Thyroid gland (tissue), 4 donors: ENCODE results near the gene CCDC51. TPM values are rescaled to one million over a fixed set of nuclear protein-coding genes. Genes with fewer than 3 reads are reported as not detected.
A peak's percentile ranks its signal among the peaks of the same experiment; 100 is the strongest.

ENCODE experiments used
- DNase-seq, 2 donors: peaks; one replicate each; pipeline ENCODE4 v3.0.0-alpha.2; 2019
- H3K27ac ChIP-seq, 3 donors: fragments of 200-600 bp; sonication (generic); 1 replicate in 2 of 3; 2 replicates in 1 of 3; pipeline ENCODE4 v1.5.1; 2016 to 2019; ENCODE audit warnings: mild to moderate bottlenecking in 1 of 3, moderate library complexity in 1 of 3
- H3K27me3 ChIP-seq: fragments of 200-600 bp; sonication (generic); one replicate; pipeline ENCODE4 v1.5.1; 2019
- H3K36me3 ChIP-seq, 2 donors: fragments of 200-600 bp; sonication (generic); one replicate each; pipeline ENCODE4 v1.5.1; 2016 to 2019
- H3K4me1 ChIP-seq, 2 donors: fragments of 200-600 bp; sonication (generic); one replicate each; pipeline ENCODE4 v1.5.1; 2017 to 2019
- H3K4me3 ChIP-seq, 3 donors: fragments of 200-600 bp; sonication (generic); replicated peaks in 1 of 3; 1 replicate in 2 of 3; 2 replicates in 1 of 3; pipeline ENCODE4 v1.5.1; 2016; ENCODE audit warnings: mild to moderate bottlenecking in 1 of 3
- H3K9me3 ChIP-seq: fragments of 200-600 bp; sonication (generic); one replicate; pipeline ENCODE4 v1.5.1; 2017
- POLR2A ChIP-seq, 2 donors: fragments of 450-650 bp; IDR thresholded peaks; one replicate each; pipeline ENCODE4 v1.6.1; 2017; ENCODE audit warnings: antibody characterized with exemption in 2 of 2, mild to moderate bottlenecking in 2 of 2, moderate library complexity in 1 of 2
- WGBS, 2 donors: methylation state at CpG; one replicate each; pipeline ENCODE4 v1.1.5; 2017; 5-methylcytosine and 5-hydroxymethylcytosine counted together
- intact Hi-C: fragments of 100-400 bp; cut with DNase I; formaldehyde crosslinking; loops from one replicate; pipeline ENCODE4 v1.15.1; 2023
- total RNA-seq, 4 donors: library from RNA; depleted of rRNA; stranded (reverse); fragments of >200 nt; gene quantifications; one replicate each; pipeline ENCODE4 v1.2.3, GENCODE V29; 2016
- TF ChIP-seq, protein P1 (sequence below), 6 experiments: fragments of 200-600 bp in 3 of 6; fragments of 450-650 bp in 3 of 6; sonication (generic) in 3 of 6; IDR thresholded peaks; one replicate each; pipeline ENCODE4 v1.5.1; 2016 to 2019; ENCODE audit warnings: antibody characterized with exemption in 6 of 6, mild to moderate bottlenecking in 2 of 6, inconsistent platforms in 1 of 6, moderate library complexity in 1 of 6

CCDC51 gene
- total RNA-seq, 4 donors from 2014 or later = 8.6 to 17.0 (median 15.0) TPM

DNA sequence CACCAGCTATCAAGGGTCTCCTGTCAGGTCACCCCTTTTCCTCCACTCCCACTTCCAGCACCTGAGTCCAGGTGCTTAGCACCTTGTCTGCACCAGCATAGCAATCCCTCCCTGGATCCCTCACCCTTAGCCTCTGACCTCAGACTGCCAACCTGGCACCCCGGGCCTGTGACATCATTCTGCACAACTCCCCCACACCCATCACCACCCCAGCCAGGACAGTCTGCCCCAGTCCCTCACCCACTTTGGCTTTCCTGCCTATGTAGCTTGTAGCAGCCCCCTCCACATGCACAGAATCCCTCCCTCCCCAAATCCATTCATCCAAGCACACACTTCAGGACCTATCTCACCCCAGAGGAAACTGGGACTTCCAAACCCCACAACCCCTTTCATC, 9.2 kb downstream of the CCDC51 start:
- TF ChIP-seq POLR2A (IDR thresholded peaks at IDR 0.05) = no peak
- H3K27ac ChIP-seq = peak overlapping the region; percentile 94 to 96 (median 95)
- H3K4me1 ChIP-seq = peaks cover 68 to 84% of the 10 kb centered on the region in 2 donors
- H3K4me3 ChIP-seq = no peak overlapping the region
- H3K36me3 ChIP-seq = no peaks in the 10 kb centered on the region
- 76 to 86% methylated on average over 1 of the region's 1 CpG for whole genome bisulfite sequencing, 2 donors
- intact Hi-C loops = loop anchor here (10.0 kb wide), 1 partner anchor 156 kb away; no protein-coding TSS in a partner anchor
- H3K27me3 ChIP-seq = no peaks in the 10 kb centered on the region
- no peak for DNase-seq
- H3K9me3 ChIP-seq = no peaks in the 10 kb centered on the region

DNA sequence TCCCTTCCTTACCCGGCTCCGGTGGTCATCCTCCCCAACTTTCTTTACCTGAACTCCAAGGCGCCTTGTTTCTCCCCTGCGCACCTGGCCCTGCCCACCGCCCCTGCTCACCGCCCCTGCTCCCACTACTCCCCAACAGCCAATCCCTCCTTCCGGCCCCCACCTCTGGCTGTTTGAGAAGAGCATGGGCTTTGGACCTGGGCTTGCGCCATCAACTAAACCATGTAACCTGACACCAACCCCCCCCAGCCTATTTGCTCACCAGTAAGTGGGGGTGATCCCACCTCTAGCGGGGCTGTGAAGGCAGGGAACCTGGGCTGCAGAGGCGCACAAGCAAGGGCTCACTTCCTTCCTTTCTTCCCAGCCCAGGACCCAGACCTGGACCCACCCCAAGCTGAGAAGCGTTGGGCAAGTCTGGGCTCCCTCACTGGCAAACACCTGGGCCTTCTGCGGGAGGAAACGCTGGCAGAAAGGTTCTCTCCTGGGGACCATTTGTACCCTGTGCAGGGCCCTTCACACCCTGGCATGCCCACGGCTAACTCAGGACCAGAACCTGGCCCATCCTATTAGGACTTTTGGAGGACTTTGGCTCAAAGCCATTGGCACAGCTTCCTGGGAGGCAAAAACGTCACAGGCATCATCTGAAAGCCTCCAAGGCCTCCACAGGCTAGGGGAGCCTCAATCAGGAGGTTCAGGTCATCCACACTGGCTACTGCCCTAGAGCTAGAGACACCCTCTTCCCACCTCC, 9.8 kb downstream of the CCDC51 start, which contains the start of gene PLXNB1:
PLXNB1 (minus strand) TSS at position 127 of the 748 bp plus-strand sequence. CDS start 5,475 bp downstream, outside the sequence.
- peak; percentile 94 to 96 for DNase-seq
- Histone ChIP-seq H3K9me3 (no peaks in the 10 kb centered on the region), H3K4me1 (peaks cover 68 to 84% of the 10 kb centered on the region in 2 donors), H3K27ac (peak within 1 kb of the TSS; percentile 94 to 96 (median 95)), H3K4me3 (peak within 1 kb of the TSS; percentile 60 to 95 (median 68)), H3K27me3 (no peaks in the 10 kb centered on the region), H3K36me3 (no peaks in the 10 kb centered on the region)
- 9 to 13% methylated on average over 15 of the region's 15 CpGs for WGBS, 2 donors
- intact Hi-C loops = loop anchor here (10.0 kb wide), 1 partner anchor 155 kb away; no protein-coding TSS in a partner anchor
- peak; percentile 15 to 82 for TF ChIP-seq POLR2A (IDR thresholded peaks at IDR 0.05)
- TF ChIP-seq, protein P1, sequence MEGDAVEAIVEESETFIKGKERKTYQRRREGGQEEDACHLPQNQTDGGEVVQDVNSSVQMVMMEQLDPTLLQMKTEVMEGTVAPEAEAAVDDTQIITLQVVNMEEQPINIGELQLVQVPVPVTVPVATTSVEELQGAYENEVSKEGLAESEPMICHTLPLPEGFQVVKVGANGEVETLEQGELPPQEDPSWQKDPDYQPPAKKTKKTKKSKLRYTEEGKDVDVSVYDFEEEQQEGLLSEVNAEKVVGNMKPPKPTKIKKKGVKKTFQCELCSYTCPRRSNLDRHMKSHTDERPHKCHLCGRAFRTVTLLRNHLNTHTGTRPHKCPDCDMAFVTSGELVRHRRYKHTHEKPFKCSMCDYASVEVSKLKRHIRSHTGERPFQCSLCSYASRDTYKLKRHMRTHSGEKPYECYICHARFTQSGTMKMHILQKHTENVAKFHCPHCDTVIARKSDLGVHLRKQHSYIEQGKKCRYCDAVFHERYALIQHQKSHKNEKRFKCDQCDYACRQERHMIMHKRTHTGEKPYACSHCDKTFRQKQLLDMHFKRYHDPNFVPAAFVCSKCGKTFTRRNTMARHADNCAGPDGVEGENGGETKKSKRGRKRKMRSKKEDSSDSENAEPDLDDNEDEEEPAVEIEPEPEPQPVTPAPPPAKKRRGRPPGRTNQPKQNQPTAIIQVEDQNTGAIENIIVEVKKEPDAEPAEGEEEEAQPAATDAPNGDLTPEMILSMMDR (IDR thresholded peaks at IDR 0.05) = no peak

DNA sequence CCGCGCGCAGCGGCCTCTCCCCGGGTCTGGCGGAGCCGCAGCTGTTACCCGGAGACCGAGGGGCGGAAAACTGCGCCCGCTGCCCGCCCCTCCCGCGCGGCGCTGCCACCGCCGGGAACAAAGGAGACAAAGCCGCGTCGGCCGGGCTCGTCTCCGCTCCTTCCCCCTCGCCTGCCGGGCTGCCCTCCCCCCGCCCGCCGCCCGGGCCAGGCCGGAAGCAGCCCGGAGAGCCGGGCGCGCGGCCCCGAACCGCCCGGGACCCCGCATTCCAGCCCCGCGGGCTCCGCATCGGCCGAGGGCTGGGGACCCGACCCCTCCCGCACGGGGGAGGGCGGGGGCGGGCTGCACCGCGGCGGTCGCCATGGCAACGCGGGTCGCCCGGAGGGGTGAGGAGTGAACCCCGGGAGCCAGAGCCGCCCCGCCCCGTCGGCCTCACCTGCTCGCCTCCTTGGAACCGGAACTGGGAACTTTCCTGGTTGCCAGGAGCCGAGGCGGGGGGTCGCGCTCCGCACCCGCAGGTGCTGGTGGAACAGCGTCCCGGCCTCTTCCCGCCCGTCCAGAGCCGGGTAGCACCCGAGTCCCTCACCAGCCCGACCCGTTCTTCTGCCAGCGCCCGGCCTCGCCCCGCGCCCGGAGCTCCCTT, 10.5 kb downstream of the CCDC51 start:
- no peaks in the 10 kb centered on the region for H3K27me3 ChIP-seq
- peak in 1 of 2 donors; percentile 46 for TF ChIP-seq POLR2A (IDR thresholded peaks at IDR 0.05)
- TF ChIP-seq, protein P1 (IDR thresholded peaks at IDR 0.05) = no peak
- peak overlapping the region; percentile 60 to 95 (median 68) for H3K4me3 ChIP-seq
- H3K36me3 ChIP-seq = no peaks in the 10 kb centered on the region
- H3K9me3 ChIP-seq = no peaks in the 10 kb centered on the region
- H3K4me1 ChIP-seq = peaks cover 68 to 84% of the 10 kb centered on the region in 2 donors
- intact Hi-C loops = no loop called here
- peak; percentile 80 to 85 for DNase-seq
- WGBS, 2 donors = 0 to 2% methylated on average over 10 to 20 of the region's 86 CpGs
- H3K27ac ChIP-seq = peak overlapping the region; percentile 94 to 96 (median 95)

DNA sequence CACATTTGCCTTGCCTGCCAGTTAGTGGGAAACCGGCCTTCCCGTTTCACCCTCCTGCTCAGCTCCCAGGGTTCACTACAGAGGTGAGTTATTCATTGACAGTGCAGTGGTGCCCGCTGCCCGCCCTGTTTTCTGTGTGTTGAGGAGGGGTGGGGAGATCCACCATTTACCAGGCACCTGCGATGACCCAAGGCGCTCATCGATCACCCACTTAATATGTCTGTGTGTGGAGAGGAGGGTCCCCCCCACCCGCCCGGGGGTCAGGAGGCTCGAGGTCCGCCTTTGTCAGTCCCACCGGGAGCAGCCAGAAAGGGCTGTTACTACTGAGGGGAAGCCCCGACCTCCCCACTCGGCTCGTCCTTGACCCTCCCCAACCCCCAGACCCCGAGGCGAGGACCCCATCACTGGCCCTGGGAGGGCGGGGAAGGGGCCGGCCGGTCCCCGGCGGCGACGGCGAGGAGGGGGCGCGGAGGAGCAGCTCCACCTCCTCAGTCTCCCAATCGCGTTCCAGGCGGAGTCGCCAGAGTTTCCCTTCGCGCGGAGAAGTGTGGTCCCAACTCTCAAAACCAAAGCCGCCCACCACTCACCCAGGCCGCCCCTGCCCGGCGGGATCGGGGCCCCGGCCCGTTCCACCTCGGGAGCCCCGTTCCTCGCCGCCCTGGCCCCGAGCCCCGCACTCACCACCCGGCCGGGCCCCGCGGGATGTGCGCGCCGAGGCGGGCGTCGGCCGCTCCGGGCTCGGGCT, 11.2 kb downstream of the CCDC51 start:
- no peaks in the 10 kb centered on the region for H3K36me3 ChIP-seq
- peak overlapping the region; percentile 94 to 96 (median 95) for H3K27ac ChIP-seq
- WGBS, 2 donors = 5 to 8% methylated on average over 12 to 25 of the region's 60 CpGs
- intact Hi-C loops = no loop called here
- peaks cover 61 to 81% of the 10 kb centered on the region in 2 donors for H3K4me1 ChIP-seq
- no peaks in the 10 kb centered on the region for H3K9me3 ChIP-seq
- H3K27me3 ChIP-seq = no peaks in the 10 kb centered on the region
- H3K4me3 ChIP-seq = peak overlapping the region; percentile 60 to 95 (median 68)
- TF ChIP-seq, protein P1 (IDR thresholded peaks at IDR 0.05) = no peak
- peak; percentile 41 to 68 for TF ChIP-seq POLR2A (IDR thresholded peaks at IDR 0.05)
- peak; percentile 65 to 69 for DNase-seq

DNA sequence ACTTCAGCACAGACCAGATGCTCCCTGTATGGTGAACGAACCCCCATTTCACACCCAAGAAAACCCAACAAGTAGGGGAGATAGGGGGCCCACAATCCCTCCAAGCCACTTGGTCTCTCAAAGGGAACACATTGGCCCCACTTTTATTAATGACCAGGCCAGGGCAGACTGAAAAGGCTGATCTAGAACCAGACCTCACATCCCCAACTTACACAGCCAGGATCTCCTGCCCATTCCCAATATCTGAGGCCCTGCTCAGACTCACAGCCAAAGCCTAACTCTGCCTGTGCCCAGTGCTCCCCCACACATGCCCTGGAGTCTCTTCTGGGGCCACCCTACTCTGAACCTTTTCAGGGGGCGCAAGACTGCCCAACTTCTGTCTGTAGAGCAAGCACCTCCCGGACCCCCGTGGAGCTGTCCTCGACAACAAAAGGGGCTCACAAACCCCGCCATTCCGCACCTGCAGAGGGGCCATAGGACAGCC, 11.8 kb downstream of the CCDC51 start:
- intact Hi-C loops = no loop called here
- Histone ChIP-seq H3K27me3 (no peaks in the 10 kb centered on the region), H3K4me3 (peak overlapping the region in 1 of 3 donors; percentile 95), H3K4me1 (peaks cover 55 to 75% of the 10 kb centered on the region in 2 donors), H3K27ac (peak overlapping the region; percentile 94 to 96 (median 95)), H3K36me3 (peaks cover 0 to 2% of the 10 kb centered on the region in 2 donors), H3K9me3 (no peaks in the 10 kb centered on the region)
- WGBS, 2 donors = 51 to 73% methylated on average over 4 to 6 of the region's 7 CpGs
- DNase-seq = no peak
- TF ChIP-seq, protein P1 (IDR thresholded peaks at IDR 0.05) = no peak
- TF ChIP-seq POLR2A (IDR thresholded peaks at IDR 0.05) = no peak
